GM12878 (cell line): Measurements from ENCODE around the gene MPZL3. TPM values are rescaled to one million over a fixed set of nuclear protein-coding genes. Genes with fewer than 3 reads are reported as not detected.

ENCODE experiments used
- ATAC-seq: fragments of 200-7000 bp; cut with Tn5 transposase; 3 replicates; pipeline ENCODE4 v1.9.1; 2020; ENCODE audit warnings: mild to moderate bottlenecking, moderate library complexity
- BruUV-seq: library from RNA; stranded (reverse); fragments of 400-500 nt; replicated peaks from 2 replicates; lab custom pipeline; 2021; lab: Mats Ljungman, UMichigan
- CTCF ChIA-PET: fragments of 300-600 bp; sonication (Branson Sonifier 250); formaldehyde crosslinking; extraction: SDS; loops from one replicate; lab custom pipeline; 2021; ENCODE audit warnings: inconsistent platforms; lab: Yijun Ruan, JAX
- POLR2A ChIA-PET: fragments of 350-600 bp; formaldehyde crosslinking; extraction: SDS; loops from one replicate; lab custom pipeline; 2021; ENCODE audit warnings: inconsistent platforms; lab: Charles Lee
- RAD21 ChIA-PET: fragments of 300-600 bp; sonication (Branson Sonifier 250); formaldehyde crosslinking; loops from one replicate; lab custom pipeline; 2023; ENCODE audit warnings: antibody characterized with exemption; ENCODE audit not compliant: unreplicated experiment; lab: Charles Lee
- SMC1A ChIA-PET: fragments of 300-600 bp; sonication (Branson Sonifier 250); formaldehyde crosslinking; loops from one replicate; lab custom pipeline; 2023; ENCODE audit not compliant: unreplicated experiment, uncharacterized antibody; lab: Charles Lee
- DNase-seq: peaks from one replicate; pipeline ENCODE4 v3.0.0-alpha.2; 2011; ENCODE audit warnings: low read depth, low spot score
- FAIRE-seq: peaks from 3 replicates; lab custom pipeline; 2011; peaks lifted over from hg19 to GRCh38; lab: Jason Lieb, UNC
- H2AFZ ChIP-seq: 2 replicates; pipeline ENCODE4 v1.6.0; 2011; ENCODE audit warnings: low read depth, low read length, control low read depth; ENCODE audit not compliant: control insufficient read depth
- H3K27ac ChIP-seq: 2 replicates; pipeline ENCODE4 v1.5.1; 2011; ENCODE audit warnings: control low read depth; ENCODE audit not compliant: control insufficient read depth, insufficient read depth
- H3K27me3 ChIP-seq, 2 experiments: replicated peaks in 1 of 2; 2 replicates each; pipeline versions ENCODE4 v1.6.0 to v1.6.1; 2011; ENCODE audit warnings: low read length in 1 of 2; ENCODE audit not compliant: control insufficient read depth in 2 of 2, insufficient read depth in 2 of 2
- H3K36me3 ChIP-seq, 2 experiments: 2 replicates each; pipeline ENCODE4 v1.5.1; 2011; ENCODE audit warnings: low read length in 1 of 2; ENCODE audit not compliant: control insufficient read depth in 2 of 2, insufficient read depth in 2 of 2
- H3K4me1 ChIP-seq: 2 replicates; pipeline ENCODE4 v1.6.1; 2011; ENCODE audit warnings: mild to moderate bottlenecking, low read length, moderate library complexity, mixed read lengths; ENCODE audit not compliant: control insufficient read depth, insufficient read depth
- H3K4me2 ChIP-seq: 2 replicates; pipeline ENCODE4 v1.6.0; 2011; ENCODE audit warnings: control low read depth; ENCODE audit not compliant: control insufficient read depth, insufficient read depth
- H3K4me3 ChIP-seq: fragments of 200-600 bp; sonication (generic); 2 replicates; pipeline ENCODE4 v1.5.1; 2016
- H3K79me2 ChIP-seq: 2 replicates; pipeline ENCODE4 v1.6.0; 2011; ENCODE audit warnings: low read length; ENCODE audit not compliant: control insufficient read depth, insufficient read depth
- H3K9ac ChIP-seq: 2 replicates; pipeline ENCODE4 v1.8.0; 2011; ENCODE audit warnings: low read length, control low read depth, mixed read lengths; ENCODE audit not compliant: control insufficient read depth, insufficient read depth
- H3K9me3 ChIP-seq: replicated peaks from 3 replicates; pipeline ENCODE4 v1.5.1; 2011; ENCODE audit warnings: mild to moderate bottlenecking, low read length; ENCODE audit not compliant: control insufficient read depth, insufficient read depth
- H4K20me1 ChIP-seq: 2 replicates; pipeline ENCODE4 v1.6.0; 2011; ENCODE audit not compliant: control insufficient read depth, insufficient read depth
- ASH2L ChIP-seq: fragments of 300-600, 200-600 bp; sonication (generic); IDR thresholded peaks from 2 replicates; pipeline ENCODE4 v1.6.1; 2017; ENCODE audit warnings: low read depth, mild to moderate bottlenecking, borderline replicate concordance
- BMI1 ChIP-seq: fragments of 450-650 bp; IDR thresholded peaks from 2 replicates; pipeline ENCODE4 v1.6.1; 2016; ENCODE audit warnings: mild to moderate bottlenecking, moderate library complexity, borderline replicate concordance
- CHD2 ChIP-seq: IDR thresholded peaks from 2 replicates; pipeline ENCODE4 v1.6.1; 2011; ENCODE audit warnings: low read depth, low read length, improper control_type of control experiment, borderline replicate concordance
- DPF2 ChIP-seq: fragments of 450-650 bp; IDR thresholded peaks from 2 replicates; pipeline ENCODE4 v1.6.1; 2017; ENCODE audit warnings: mild to moderate bottlenecking
- ETV6 ChIP-seq, 2 experiments: fragments of 450-650 bp in 1 of 2; IDR thresholded peaks in 1 of 2; conservative IDR thresholded peaks in 1 of 2; 2 replicates each; pipeline ENCODE4 v1.6.1; 2014; ENCODE audit warnings: antibody characterized with exemption in 1 of 2, borderline replicate concordance in 1 of 2, low read depth in 1 of 2, mild to moderate bottlenecking in 1 of 2, moderate library complexity in 1 of 2
- HDAC2 ChIP-seq: fragments of 200-600 bp; sonication (generic); IDR thresholded peaks from 2 replicates; pipeline ENCODE4 v1.6.1; 2017
- KLF5 ChIP-seq: fragments of 450-650 bp; IDR thresholded peaks from 2 replicates; pipeline ENCODE4 v1.6.1; 2014; ENCODE audit warnings: mild to moderate bottlenecking; ENCODE audit not compliant: partially characterized antibody
- PAX5 ChIP-seq: IDR thresholded peaks from 2 replicates; pipeline ENCODE4 v1.6.1; 2011; ENCODE audit warnings: low read depth, low read length, borderline replicate concordance
- PRDM15 ChIP-seq: fragments of 450-650 bp; formaldehyde crosslinking; IDR thresholded peaks from 2 replicates; pipeline ENCODE4 v1.4.0; 2020; ENCODE audit warnings: mild to moderate bottlenecking, moderate library complexity
- RFX5 ChIP-seq: IDR thresholded peaks from 2 replicates; pipeline ENCODE4 v1.6.1; 2011; ENCODE audit warnings: low read depth, low read length, improper control_type of control experiment
- SRF ChIP-seq, 2 experiments: IDR thresholded peaks; 2 replicates each; pipeline ENCODE4 v1.6.1; 2011; ENCODE audit warnings: low read depth in 2 of 2, low read length in 2 of 2, mild to moderate bottlenecking in 1 of 2, moderate library complexity in 1 of 2
- TCF12 ChIP-seq: IDR thresholded peaks from 2 replicates; pipeline ENCODE4 v1.6.1; 2011; ENCODE audit warnings: low read depth, mild to moderate bottlenecking, low read length
- YY1 ChIP-seq: IDR thresholded peaks from 2 replicates; pipeline ENCODE4 v1.6.1; 2011; ENCODE audit warnings: low read depth, mild to moderate bottlenecking, low read length
- ZBED1 ChIP-seq: IDR thresholded peaks from 2 replicates; pipeline ENCODE4 v1.6.1; 2016; ENCODE audit warnings: borderline replicate concordance
- ZNF592 ChIP-seq: fragments of 450-650 bp; IDR thresholded peaks from 2 replicates; pipeline ENCODE4 v1.6.1; 2017; ENCODE audit warnings: mild to moderate bottlenecking, moderate library complexity
- ZNF622 ChIP-seq: fragments of 450-650 bp; IDR thresholded peaks from 2 replicates; pipeline ENCODE4 v1.6.1; 2017; ENCODE audit warnings: mild to moderate bottlenecking, inconsistent platforms
- WGBS: methylation state at CpG from one replicate; pipeline ENCODE4 v1.1.6; 2016; ENCODE audit warnings: low lambda C conversion rate; ENCODE audit not compliant: insufficient replicate concordance, insufficient coverage; ENCODE audit errors: missing lambda C conversion rate; 5-methylcytosine and 5-hydroxymethylcytosine counted together
- in situ Hi-C: fragments of 300-500 bp; cut with MboI; formaldehyde crosslinking; loops from 9 replicates; pipeline ENCODE4 v1.14.3; 2018; ENCODE audit warnings: mixed read lengths
- intact Hi-C: fragments of 100-400 bp; cut with micrococcal nuclease; formaldehyde crosslinking; loops from one replicate; pipeline ENCODE4 v1.14.2; 2022; ENCODE audit not compliant: unreplicated experiment
- polyA plus RNA-seq, 11 experiments: library from polyadenylated mRNA; depleted of rRNA in 4 of 11; unstranded in 6 of 11; stranded (reverse) in 5 of 11; fragments of >200 nt; fragmentation: Nextera tagmentation in 4 of 11; fragmentation: Illumina TruSeq in 1 of 11; extraction: Ambion mirVana in 4 of 11; extraction: Trizol in 1 of 11; gene quantifications; 1 replicate in 1 of 11; 2 replicates in 10 of 11; pipeline versions ENCODE4 v1.2.1 to v1.2.3, GENCODE V29; 2011 to 2016; ENCODE audit warnings: inconsistent platforms in 2 of 11, missing spikeins in 2 of 11, low read depth in 1 of 11
- total RNA-seq, 4 experiments: library from RNA; depleted of rRNA in 3 of 4; stranded (reverse); fragments of >200 nt in 3 of 4; fragmentation: Illumina TruSeq in 1 of 4; extraction: Trizol in 1 of 4; gene quantifications; 2 replicates each; pipeline versions ENCODE4 v1.2.1 to v1.2.3, GENCODE V29; 2013 to 2021

The MPZL3 gene
- total and polyA plus RNA-seq, 10 of the 15 experiments (the other 5 are each of a cell fraction or from before 2014, with no cell fraction given): 2.1 to 7.5 (median 6.2) TPM

DNA sequence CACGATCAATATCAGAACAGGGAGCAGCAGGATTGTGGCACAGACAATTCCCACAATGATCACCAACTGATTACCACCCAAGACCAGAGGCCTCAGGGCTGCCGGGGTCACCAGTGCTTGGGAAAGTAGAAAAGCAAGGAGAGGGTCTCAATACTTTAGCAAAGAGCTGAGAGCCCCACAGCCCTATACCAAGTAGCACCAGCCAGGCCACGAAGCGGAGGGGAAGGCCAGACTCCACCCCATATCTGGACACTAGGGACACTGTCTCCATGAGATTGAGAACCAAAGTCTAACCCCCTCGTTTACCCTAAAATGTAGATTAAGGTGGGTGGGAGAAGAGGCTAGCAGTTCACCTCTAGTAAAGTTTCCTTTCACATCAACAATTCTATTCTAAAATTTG lies 51.7 kb downstream of the MPZL3 start:
- no peaks in the 10 kb centered on the region for H3K4me1 ChIP-seq
- H3K79me2 ChIP-seq: no peaks in the 10 kb centered on the region
- H3K27ac ChIP-seq: no peak overlapping the region
- ChIA-PET CTCF (interaction anchor here (3.2 to 3.3 kb wide), 2 partner anchors 63 to 152 kb away, joined by 35 to 58 read pairs; partner anchors contain the start of gene MPZL2), SMC1A (interaction anchor here (2.6 to 2.8 kb wide), 4 partner anchors 8 to 89 kb away, joined by 12 to 77 read pairs (median 50); no protein-coding TSS in a partner anchor), POLR2A (no interaction called here), RAD21 (interaction anchor here (3.7 kb wide), 1 partner anchor 90 kb away, joined by 71 read pairs; no protein-coding TSS in a partner anchor)
- no peaks in the 10 kb centered on the region for H3K9me3 ChIP-seq
- FAIRE-seq: no peak
- no peak for DNase-seq
- H3K36me3 ChIP-seq: no peaks in the 10 kb centered on the region; a peak in 1 of 4 replicates
- no peaks in the 10 kb centered on the region; a peak in 1 of 4 replicates for H3K27me3 ChIP-seq
- H4K20me1 ChIP-seq: no peaks in the 10 kb centered on the region
- intact Hi-C loops (no loop called here), in situ Hi-C loops (no loop called here)
- 27% methylated on average over 5 of the region's 5 CpGs for WGBS
- TF ChIP-seq HDAC2 (no peak), ZNF592 (no peak), ASH2L (no peak), ETV6 (conservative IDR thresholded peaks at IDR 0.05 in 1 of 2, IDR thresholded peaks at IDR 0.05 in 1 of 2; ENCODE audit: borderline replicate concordance in 1 of 2, low read depth in 1 of 2) (no peak), PAX5 (no peak), CHD2 (no peak), RFX5 (no peak), PRDM15 (CRISPR knock-in tag) (no peak), YY1 (no peak), ZBED1 (no peak), DPF2 (no peak), BMI1 (no peak), SRF (IDR thresholded peaks at IDR 0.05; ENCODE audit: low read depth in 2 of 2, low read length in 2 of 2) (no peak), KLF5 (no peak), ZNF622 (no peak), TCF12 (no peak)
- BruUV-seq: no TSS peak
- no peak overlapping the region for H3K4me3 ChIP-seq
- no peak for ATAC-seq
- H2AFZ ChIP-seq: no peak overlapping the region
- H3K9ac ChIP-seq: no peak overlapping the region
- H3K4me2 ChIP-seq: no peak overlapping the region
